HG03280 (cell line): ENCODE data around the gene TMEM30B.
"Not testable (repeated sequence)": the region's sequence is repeated elsewhere in the genome, so short reads cannot be mapped to it uniquely, and the experiment has no call there.

Source experiments
- ATAC-seq: cut with Tn5 transposase; IDR thresholded peaks from one replicate; pipeline ENCODE4 v1.9.1; 2021; ENCODE audit warnings: mild to moderate bottlenecking, moderate library complexity; ENCODE audit not compliant: unreplicated experiment

The TMEM30B gene

GRCh38 chr14:61266891-61267740 lies 14.0 kb downstream of the TMEM30B start:
- no peak for ATAC-seq

GRCh38 chr14:61266436-61266835 lies 14.7 kb downstream of the TMEM30B start:
- ATAC-seq, result no peak

- no peak for ATAC-seq
These were observed 16.5 kb downstream of the TMEM30B start for GRCh38 chr14:61264651-61265050.

GRCh38 chr14:61264010-61264571 lies 17.0 kb downstream of the TMEM30B start:
- ATAC-seq, result no peak

- ATAC-seq, result no peak
These were observed 19.1 kb downstream of the TMEM30B start for GRCh38 chr14:61262082-61262481.

- ATAC-seq, result no peak
These were observed 20.0 kb downstream of the TMEM30B start for GRCh38 chr14:61260939-61261776.

- ATAC-seq, result no peak
These were observed 22.2 kb downstream of the TMEM30B start for GRCh38 chr14:61258985-61259384.

- no peak for ATAC-seq
These were observed 23.6 kb downstream of the TMEM30B start for GRCh38 chr14:61257469-61258057.

GRCh38 chr14:61256826-61257468 lies 24.2 kb downstream of the TMEM30B start:
- ATAC-seq, result no peak

- no peak for ATAC-seq
These were observed 25.2 kb downstream of the TMEM30B start for GRCh38 chr14:61255968-61256367.

- no peak for ATAC-seq
These were observed 26.2 kb downstream of the TMEM30B start for GRCh38 chr14:61254808-61255526.

GRCh38 chr14:61253064-61253738 lies 27.9 kb downstream of the TMEM30B start:
- ATAC-seq, result peak; percentile 6

- ATAC-seq, result peak; percentile 93
These were observed 28.6 kb downstream of the TMEM30B start for GRCh38 chr14:61252369-61253063.

- no peak for ATAC-seq
These were observed 31.1 kb downstream of the TMEM30B start for GRCh38 chr14:61250063-61250462.

GRCh38 chr14:61247935-61248334 lies 33.2 kb downstream of the TMEM30B start:
- ATAC-seq, result no peak

GRCh38 chr14:61246721-61247120 lies 34.4 kb downstream of the TMEM30B start:
- no peak for ATAC-seq

- ATAC-seq, result no peak
These were observed 37.1 kb downstream of the TMEM30B start for GRCh38 chr14:61244009-61244408.

GRCh38 chr14:61240206-61240605 lies 40.9 kb downstream of the TMEM30B start:
- no peak for ATAC-seq

GRCh38 chr14:61239285-61239684 lies 41.9 kb downstream of the TMEM30B start:
- ATAC-seq, result not testable (repeated sequence)
